Thyroid gland (tissue), 4 donors: ENCODE data around the gene PDE4B.

Experiments used
- POLR2A ChIP-seq, 2 donors: fragments of 450-650 bp; IDR thresholded peaks; one replicate each; pipeline ENCODE4 v1.6.1; 2017; ENCODE audit warnings: antibody characterized with exemption in 2 of 2, mild to moderate bottlenecking in 2 of 2, moderate library complexity in 1 of 2
- TF ChIP-seq, protein P1 (sequence below), 6 experiments: fragments of 200-600 bp in 3 of 6; fragments of 450-650 bp in 3 of 6; sonication (generic) in 3 of 6; IDR thresholded peaks; one replicate each; pipeline ENCODE4 v1.5.1; 2016 to 2019; ENCODE audit warnings: antibody characterized with exemption in 6 of 6, mild to moderate bottlenecking in 2 of 6, inconsistent platforms in 1 of 6, moderate library complexity in 1 of 6

DNA sequence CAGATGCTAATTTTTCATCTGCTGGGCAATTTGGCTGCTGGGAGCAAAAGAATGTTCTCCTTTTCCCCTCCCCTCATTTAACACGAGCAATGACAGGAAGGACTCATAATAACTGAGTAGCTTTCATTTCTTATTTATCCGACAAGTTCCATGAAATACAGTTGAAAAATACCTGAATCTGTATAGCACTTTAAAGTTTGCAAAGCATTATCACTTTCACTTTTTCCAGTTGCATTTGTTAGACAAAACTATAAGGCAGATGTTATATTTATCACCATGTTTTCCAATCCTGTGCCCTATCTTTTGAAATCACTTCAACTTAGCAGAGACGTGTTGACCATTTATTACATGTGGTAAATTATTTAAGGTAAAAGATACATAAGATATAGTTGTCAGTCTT, 390.7 kb downstream of the PDE4B start:
- TF ChIP-seq, protein P1, sequence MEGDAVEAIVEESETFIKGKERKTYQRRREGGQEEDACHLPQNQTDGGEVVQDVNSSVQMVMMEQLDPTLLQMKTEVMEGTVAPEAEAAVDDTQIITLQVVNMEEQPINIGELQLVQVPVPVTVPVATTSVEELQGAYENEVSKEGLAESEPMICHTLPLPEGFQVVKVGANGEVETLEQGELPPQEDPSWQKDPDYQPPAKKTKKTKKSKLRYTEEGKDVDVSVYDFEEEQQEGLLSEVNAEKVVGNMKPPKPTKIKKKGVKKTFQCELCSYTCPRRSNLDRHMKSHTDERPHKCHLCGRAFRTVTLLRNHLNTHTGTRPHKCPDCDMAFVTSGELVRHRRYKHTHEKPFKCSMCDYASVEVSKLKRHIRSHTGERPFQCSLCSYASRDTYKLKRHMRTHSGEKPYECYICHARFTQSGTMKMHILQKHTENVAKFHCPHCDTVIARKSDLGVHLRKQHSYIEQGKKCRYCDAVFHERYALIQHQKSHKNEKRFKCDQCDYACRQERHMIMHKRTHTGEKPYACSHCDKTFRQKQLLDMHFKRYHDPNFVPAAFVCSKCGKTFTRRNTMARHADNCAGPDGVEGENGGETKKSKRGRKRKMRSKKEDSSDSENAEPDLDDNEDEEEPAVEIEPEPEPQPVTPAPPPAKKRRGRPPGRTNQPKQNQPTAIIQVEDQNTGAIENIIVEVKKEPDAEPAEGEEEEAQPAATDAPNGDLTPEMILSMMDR (IDR thresholded peaks at IDR 0.05): no peak
- no peak for TF ChIP-seq POLR2A (IDR thresholded peaks at IDR 0.05)
